Choroid plexus epithelial cell (primary cell): Measurements from ENCODE around the gene ATP13A2.

ENCODE experiments used
- DNase-seq: peaks from one replicate; pipeline ENCODE4 v3.0.0-alpha.2; 2010; ENCODE audit warnings: low read depth
- H3K4me3 ChIP-seq: 2 replicates; pipeline ENCODE4 v1.5.1; 2011; ENCODE audit warnings: low read depth, mild to moderate bottlenecking, control low read depth, low read length, moderate library complexity
- CTCF ChIP-seq: conservative IDR thresholded peaks from 2 replicates; pipeline ENCODE4 v1.5.1; 2011; ENCODE audit warnings: low read depth, mild to moderate bottlenecking, control low read depth, inconsistent platforms, low read length, moderate library complexity

Gene ATP13A2

GRCh38 chr1:17031436-17031835 is 19.7 kb upstream of the ATP13A2 start:
- no peak for TF ChIP-seq CTCF
- DNase-seq: no peak
- no peak overlapping the region for H3K4me3 ChIP-seq

- DNase-seq: no peak
- TF ChIP-seq CTCF: no peak
- no peak overlapping the region for H3K4me3 ChIP-seq
These were observed 18.5 kb upstream of the ATP13A2 start for GRCh38 chr1:17030206-17030605.

GRCh38 chr1:17028662-17029188 is 17.0 kb upstream of the ATP13A2 start:
- no peak for TF ChIP-seq CTCF
- no peak overlapping the region for H3K4me3 ChIP-seq
- no peak for DNase-seq

GRCh38 chr1:17027900-17028299 is 16.2 kb upstream of the ATP13A2 start:
- DNase-seq: no peak
- TF ChIP-seq CTCF: no peak
- H3K4me3 ChIP-seq: no peak overlapping the region

GRCh38 chr1:17027403-17027802 is 15.7 kb upstream of the ATP13A2 start:
- no peak for TF ChIP-seq CTCF
- DNase-seq: no peak
- no peak overlapping the region for H3K4me3 ChIP-seq

- TF ChIP-seq CTCF: no peak
- DNase-seq: no peak
- no peak overlapping the region for H3K4me3 ChIP-seq
These were observed 13.0 kb upstream of the ATP13A2 start for GRCh38 chr1:17024721-17025120.

- TF ChIP-seq CTCF: peak; percentile 33
- no peak for DNase-seq
These were observed 11.8 kb upstream of the ATP13A2 start for GRCh38 chr1:17023573-17023972.

More at GRCh38 chr1:17023573-17023972, 11.8 kb upstream of the ATP13A2 start:
- H3K4me3 ChIP-seq: no peak overlapping the region
